Body of pancreas (tissue), 4 donors: ENCODE results near the gene VAMP4. TPM values are rescaled to one million over a fixed set of nuclear protein-coding genes. Genes with fewer than 3 reads are reported as not detected.
"Not testable (repeated sequence)": the region's sequence is repeated elsewhere in the genome, so short reads cannot be mapped to it uniquely, and the experiment has no call there.

Experiments
- ATAC-seq: fragments of 150-250 bp; one replicate; pipeline ENCODE4 v1.9.1; 2016
- DNase-seq, 4 donors: peaks; one replicate each; pipeline ENCODE4 v3.0.0-alpha.2; 2019
- H3K27ac ChIP-seq, 4 donors: fragments of 200-600 bp; sonication (generic); 1 replicate in 3 of 4; 2 replicates in 1 of 4; pipeline versions ENCODE4 v1.5.1 to v1.6.1; 2016 to 2019; ENCODE audit warnings: mild to moderate bottlenecking in 1 of 4, mixed read lengths in 1 of 4, moderate library complexity in 1 of 4
- H3K27me3 ChIP-seq, 2 donors: fragments of 200-600 bp; sonication (generic); one replicate each; pipeline ENCODE4 v1.6.0; 2016; ENCODE audit warnings: mild to moderate bottlenecking in 1 of 2
- H3K36me3 ChIP-seq, 2 donors: fragments of 200-600 bp; sonication (generic); replicated peaks in 1 of 2; 2 replicates each; pipeline ENCODE4 v1.5.1; 2016; ENCODE audit warnings: low read depth in 2 of 2; ENCODE audit not compliant: insufficient read depth in 1 of 2
- H3K4me1 ChIP-seq: fragments of 200-600 bp; sonication (generic); one replicate; pipeline ENCODE4 v1.6.0; 2016
- H3K4me3 ChIP-seq, 2 donors: fragments of 200-600 bp; sonication (generic); 1 replicate in 1 of 2; 2 replicates in 1 of 2; pipeline ENCODE4 v1.5.1; 2016 to 2019
- H3K9me3 ChIP-seq, 3 donors: fragments of 200-600 bp; sonication (generic); 1 replicate in 2 of 3; 2 replicates in 1 of 3; pipeline ENCODE4 v1.5.1; 2016
- CTCF ChIP-seq, 7 experiments: fragments of 450-650 bp in 4 of 7; fragments of 200-600 bp in 3 of 7; sonication (generic) in 3 of 7; IDR thresholded peaks; one replicate each; pipeline ENCODE4 v1.5.1; 2016 to 2019; ENCODE audit warnings: antibody characterized with exemption in 7 of 7
- POLR2A ChIP-seq, 3 donors: fragments of 450-650 bp; IDR thresholded peaks; one replicate each; pipeline ENCODE4 v1.6.1; 2016; ENCODE audit warnings: antibody characterized with exemption in 3 of 3, mild to moderate bottlenecking in 2 of 3
- WGBS, 2 donors: methylation state at CpG; one replicate each; pipeline ENCODE4 v1.1.5; 2017; 5-methylcytosine and 5-hydroxymethylcytosine counted together
- intact Hi-C: fragments of 100-400 bp; cut with DNase I; formaldehyde crosslinking; loops from one replicate; pipeline ENCODE4 v1.15.1; 2023
- total RNA-seq, 2 donors: library from RNA; depleted of rRNA; stranded (reverse); fragments of >200 nt; gene quantifications; one replicate each; pipeline ENCODE4 v1.1.0, GENCODE V29; 2016

VAMP4 gene
- total RNA-seq, 2 donors from 2014 or later = 5.6 to 8.8 TPM

GRCh38 chr1:171663036-171663853, 78.6 kb downstream of the VAMP4 start:
- TF ChIP-seq CTCF (IDR thresholded peaks at IDR 0.05) (no peak), POLR2A (IDR thresholded peaks at IDR 0.05) (no peak)
- Histone ChIP-seq H3K4me1 (no peaks in the 10 kb centered on the region), H3K36me3 (no peaks in the 10 kb centered on the region), H3K27me3 (no peaks in the 10 kb centered on the region), H3K27ac (no peak overlapping the region), H3K9me3 (no peaks in the 10 kb centered on the region), H3K4me3 (no peak overlapping the region)
- peak; percentile 38 for ATAC-seq
- DNase-seq = no peak
- intact Hi-C loops = no loop called here
- 67 to 69% methylated on average over 7 of the region's 7 CpGs for WGBS, 2 donors

GRCh38 chr1:171661076-171661650, 80.7 kb downstream of the VAMP4 start:
- intact Hi-C loops = no loop called here
- TF ChIP-seq CTCF (IDR thresholded peaks at IDR 0.05) = no peak
- no peak for TF ChIP-seq POLR2A (IDR thresholded peaks at IDR 0.05)
- H3K27me3 ChIP-seq = no peaks in the 10 kb centered on the region
- ATAC-seq (no peak), DNase-seq (no peak)
- H3K4me3 ChIP-seq = no peak overlapping the region
- H3K4me1 ChIP-seq = no peaks in the 10 kb centered on the region
- H3K9me3 ChIP-seq = no peaks in the 10 kb centered on the region
- no peaks in the 10 kb centered on the region for H3K36me3 ChIP-seq
- 78% methylated on average over 5 of the region's 5 CpGs for WGBS, 2 donors
- H3K27ac ChIP-seq = no peak overlapping the region

- H3K36me3 ChIP-seq, H3K27me3 ChIP-seq, ATAC-seq, DNase-seq, intact Hi-C loops, H3K9me3 ChIP-seq, H3K27ac ChIP-seq, H3K4me3 ChIP-seq, H3K4me1 ChIP-seq: not testable (repeated sequence)
- 88 to 90% methylated on average over 9 of the region's 9 CpGs for WGBS, 2 donors
Observed at GRCh38 chr1:171656206-171656605, 85.7 kb downstream of the VAMP4 start.

- TF ChIP-seq CTCF (IDR thresholded peaks at IDR 0.05) (peak in 1 of 7 experiments; percentile 0), POLR2A (IDR thresholded peaks at IDR 0.05) (no peak)
- H3K9me3 ChIP-seq = no peaks in the 10 kb centered on the region
- no peak for DNase-seq
- no peaks in the 10 kb centered on the region for H3K36me3 ChIP-seq
- no peaks in the 10 kb centered on the region for H3K27me3 ChIP-seq
- no peak for ATAC-seq
- no peak overlapping the region for H3K27ac ChIP-seq
- peaks cover 8% of the 10 kb centered on the region for H3K4me1 ChIP-seq
- intact Hi-C loops = no loop called here
- WGBS, 2 donors = 63 to 65% methylated on average over 6 of the region's 6 CpGs
- no peak overlapping the region for H3K4me3 ChIP-seq
Observed at GRCh38 chr1:171655746-171656116, 86.1 kb downstream of the VAMP4 start.

GRCh38 chr1:171654942-171655745, 86.7 kb downstream of the VAMP4 start:
- TF ChIP-seq POLR2A (IDR thresholded peaks at IDR 0.05) (no peak), CTCF (IDR thresholded peaks at IDR 0.05) (peak in 5 of 7 experiments; percentile 12 to 34 (median 26))
- intact Hi-C loops = no loop called here
- H3K27me3 ChIP-seq = no peaks in the 10 kb centered on the region
- WGBS, 2 donors = 32 to 44% methylated on average over 24 of the region's 24 CpGs
- H3K9me3 ChIP-seq = no peaks in the 10 kb centered on the region
- DNase-seq = peak; percentile 35 to 51 (median 42)
- ATAC-seq = peak; percentile 53
- peaks cover 8% of the 10 kb centered on the region for H3K4me1 ChIP-seq
- H3K36me3 ChIP-seq = no peaks in the 10 kb centered on the region
- peak overlapping the region in 3 of 4 donors; percentile 13 to 59 (median 29) for H3K27ac ChIP-seq
- no peak overlapping the region for H3K4me3 ChIP-seq
